Measurements from ENCODE around the gene TTBK2. TPM values are rescaled to one million over a fixed set of nuclear protein-coding genes. Genes with fewer than 3 reads are reported as not detected.
A peak's percentile ranks its signal among the peaks of the same experiment; 100 is the strongest.

TTBK2 gene
- polyA plus RNA-seq, 1 donor from 2014 or later, result 15.2 TPM

DNA sequence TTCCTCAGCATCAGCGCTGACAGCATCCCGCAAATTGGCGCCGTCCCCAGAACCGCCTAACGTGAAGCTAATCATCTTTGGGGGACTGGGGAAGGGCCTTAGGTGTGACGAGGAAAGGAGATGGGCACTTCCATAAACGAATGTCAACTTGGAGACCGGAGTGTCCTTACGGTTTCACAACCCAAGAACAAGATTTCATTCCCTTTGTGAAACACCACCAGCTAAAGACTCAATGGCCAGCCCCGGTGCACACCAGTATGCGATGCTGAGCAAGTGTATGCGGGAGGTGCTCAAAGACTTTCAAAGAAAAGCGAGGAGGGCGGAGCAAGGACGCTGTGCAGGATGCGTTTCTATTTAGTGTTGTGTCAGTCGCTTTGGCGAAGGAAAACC, 759 bp upstream of the TTBK2 start:
- Histone ChIP-seq H3K27me3 (ENCODE audit: insufficient read depth, low read depth, low read length) (no peaks in the 10 kb centered on the region), H3K9me3 (ENCODE audit: low read length) (no peaks in the 10 kb centered on the region), H3K9me2 (ENCODE audit: insufficient read depth, low read length) (no peaks in the 10 kb centered on the region), H2AFZ (ENCODE audit: low read depth, low read length) (peak overlapping the region; percentile 77), H3K4me2 (ENCODE audit: low read length) (peak overlapping the region; percentile 76), H3F3A (ENCODE audit: insufficient read depth, low read length, poor library complexity, severe bottlenecking) (no peaks in the 10 kb centered on the region), H3K27ac (ENCODE audit: low read length) (no peak overlapping the region), H3K36me3 (ENCODE audit: insufficient read depth, low read length) (no peaks in the 10 kb centered on the region), H3K4me3 (ENCODE audit: low read length) (peak overlapping the region; percentile 80), H3K9ac (ENCODE audit: low read length) (peak overlapping the region; percentile 37), H4K20me1 (ENCODE audit: insufficient read depth) (no peaks in the 10 kb centered on the region), H3K79me2 (replicated peaks; ENCODE audit: insufficient read depth, low read length) (peaks cover 26% of the 10 kb centered on the region)
- TF ChIP-seq EP300 (conservative IDR thresholded peaks at IDR 0.05; ENCODE audit: poor library complexity, severe bottlenecking), result no peak
- TF ChIP-seq, protein P1, sequence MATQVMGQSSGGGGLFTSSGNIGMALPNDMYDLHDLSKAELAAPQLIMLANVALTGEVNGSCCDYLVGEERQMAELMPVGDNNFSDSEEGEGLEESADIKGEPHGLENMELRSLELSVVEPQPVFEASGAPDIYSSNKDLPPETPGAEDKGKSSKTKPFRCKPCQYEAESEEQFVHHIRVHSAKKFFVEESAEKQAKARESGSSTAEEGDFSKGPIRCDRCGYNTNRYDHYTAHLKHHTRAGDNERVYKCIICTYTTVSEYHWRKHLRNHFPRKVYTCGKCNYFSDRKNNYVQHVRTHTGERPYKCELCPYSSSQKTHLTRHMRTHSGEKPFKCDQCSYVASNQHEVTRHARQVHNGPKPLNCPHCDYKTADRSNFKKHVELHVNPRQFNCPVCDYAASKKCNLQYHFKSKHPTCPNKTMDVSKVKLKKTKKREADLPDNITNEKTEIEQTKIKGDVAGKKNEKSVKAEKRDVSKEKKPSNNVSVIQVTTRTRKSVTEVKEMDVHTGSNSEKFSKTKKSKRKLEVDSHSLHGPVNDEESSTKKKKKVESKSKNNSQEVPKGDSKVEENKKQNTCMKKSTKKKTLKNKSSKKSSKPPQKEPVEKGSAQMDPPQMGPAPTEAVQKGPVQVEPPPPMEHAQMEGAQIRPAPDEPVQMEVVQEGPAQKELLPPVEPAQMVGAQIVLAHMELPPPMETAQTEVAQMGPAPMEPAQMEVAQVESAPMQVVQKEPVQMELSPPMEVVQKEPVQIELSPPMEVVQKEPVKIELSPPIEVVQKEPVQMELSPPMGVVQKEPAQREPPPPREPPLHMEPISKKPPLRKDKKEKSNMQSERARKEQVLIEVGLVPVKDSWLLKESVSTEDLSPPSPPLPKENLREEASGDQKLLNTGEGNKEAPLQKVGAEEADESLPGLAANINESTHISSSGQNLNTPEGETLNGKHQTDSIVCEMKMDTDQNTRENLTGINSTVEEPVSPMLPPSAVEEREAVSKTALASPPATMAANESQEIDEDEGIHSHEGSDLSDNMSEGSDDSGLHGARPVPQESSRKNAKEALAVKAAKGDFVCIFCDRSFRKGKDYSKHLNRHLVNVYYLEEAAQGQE (IDR thresholded peaks at IDR 0.05; ENCODE audit: borderline replicate concordance), result no peak
- TF ChIP-seq RAD21 (conservative IDR thresholded peaks at IDR 0.05), result no peak
- no peak for TF ChIP-seq POLR2AphosphoS5 (IDR thresholded peaks at IDR 0.05)
- TF ChIP-seq MXI1 (conservative IDR thresholded peaks at IDR 0.05; ENCODE audit: poor library complexity, severe bottlenecking), result no peak
- no peak for TF ChIP-seq EZH2 (IDR thresholded peaks at IDR 0.05; ENCODE audit: borderline replicate concordance, insufficient read depth, low read length, poor library complexity, severe bottlenecking)
- no peak for TF ChIP-seq TAF1 (IDR thresholded peaks at IDR 0.05; ENCODE audit: low read depth)
- TF ChIP-seq, protein P2, sequence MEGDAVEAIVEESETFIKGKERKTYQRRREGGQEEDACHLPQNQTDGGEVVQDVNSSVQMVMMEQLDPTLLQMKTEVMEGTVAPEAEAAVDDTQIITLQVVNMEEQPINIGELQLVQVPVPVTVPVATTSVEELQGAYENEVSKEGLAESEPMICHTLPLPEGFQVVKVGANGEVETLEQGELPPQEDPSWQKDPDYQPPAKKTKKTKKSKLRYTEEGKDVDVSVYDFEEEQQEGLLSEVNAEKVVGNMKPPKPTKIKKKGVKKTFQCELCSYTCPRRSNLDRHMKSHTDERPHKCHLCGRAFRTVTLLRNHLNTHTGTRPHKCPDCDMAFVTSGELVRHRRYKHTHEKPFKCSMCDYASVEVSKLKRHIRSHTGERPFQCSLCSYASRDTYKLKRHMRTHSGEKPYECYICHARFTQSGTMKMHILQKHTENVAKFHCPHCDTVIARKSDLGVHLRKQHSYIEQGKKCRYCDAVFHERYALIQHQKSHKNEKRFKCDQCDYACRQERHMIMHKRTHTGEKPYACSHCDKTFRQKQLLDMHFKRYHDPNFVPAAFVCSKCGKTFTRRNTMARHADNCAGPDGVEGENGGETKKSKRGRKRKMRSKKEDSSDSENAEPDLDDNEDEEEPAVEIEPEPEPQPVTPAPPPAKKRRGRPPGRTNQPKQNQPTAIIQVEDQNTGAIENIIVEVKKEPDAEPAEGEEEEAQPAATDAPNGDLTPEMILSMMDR (IDR thresholded peaks at IDR 0.05; ENCODE audit: poor library complexity, severe bottlenecking), result no peak
- no peak for TF ChIP-seq SMC3 (conservative IDR thresholded peaks at IDR 0.05; ENCODE audit: poor library complexity)

DNA sequence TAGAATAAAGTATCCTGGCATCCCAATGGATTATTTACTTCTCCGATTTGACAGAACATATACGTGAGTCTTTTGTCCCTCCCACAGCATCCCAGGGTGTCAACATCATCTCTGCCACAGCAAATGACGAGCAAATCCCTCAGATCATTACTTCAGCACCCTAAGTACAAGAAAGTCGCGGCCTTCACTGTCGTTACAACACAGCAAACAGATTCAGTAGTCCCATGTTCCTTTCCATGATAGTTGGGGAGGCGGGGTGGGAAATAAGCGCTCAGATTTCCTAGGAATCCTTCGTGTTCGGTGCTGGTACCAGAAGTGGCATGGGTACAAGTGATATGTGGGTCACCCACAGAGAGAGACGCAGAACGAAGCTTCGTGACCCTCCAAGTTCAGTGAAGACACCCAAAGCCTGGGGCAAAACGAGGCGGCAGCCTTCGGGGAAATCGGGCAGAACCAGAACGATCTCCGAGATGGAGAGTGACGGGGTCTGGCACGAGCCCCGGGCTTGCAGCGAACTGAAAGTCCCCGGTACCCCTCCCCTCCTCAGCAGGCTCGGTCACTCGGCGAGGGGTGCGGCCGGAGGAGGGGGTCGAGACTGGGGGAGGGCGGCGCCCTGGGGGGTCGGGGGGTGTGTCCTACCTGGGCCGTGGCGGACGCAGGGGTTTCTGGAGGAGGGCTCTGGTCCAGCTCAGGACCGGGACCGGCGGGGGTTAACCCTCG, 619 bp downstream of the TTBK2 start:
- peaks cover 35% of the 10 kb centered on the region for H3K79me2 ChIP-seq (replicated peaks; ENCODE audit: insufficient read depth, low read length)

More for the DNA sequence above, 619 bp downstream of the TTBK2 start:
- no peaks in the 10 kb centered on the region for H4K20me1 ChIP-seq (ENCODE audit: insufficient read depth)
- H3K36me3 ChIP-seq (ENCODE audit: insufficient read depth, low read length), result no peaks in the 10 kb centered on the region
- H3K9ac ChIP-seq (ENCODE audit: low read length), result peak overlapping the region; percentile 78
- peak overlapping the region; percentile 47 for H2AFZ ChIP-seq (ENCODE audit: low read depth, low read length)
- H3K9me2 ChIP-seq (ENCODE audit: insufficient read depth, low read length), result no peaks in the 10 kb centered on the region
- peak overlapping the region; percentile 79 for H3K27ac ChIP-seq (ENCODE audit: low read length)
- peak overlapping the region; percentile 71 for H3K4me2 ChIP-seq (ENCODE audit: low read length)
- H3K9me3 ChIP-seq (ENCODE audit: low read length), result no peaks in the 10 kb centered on the region
- H3K4me3 ChIP-seq (ENCODE audit: low read length), result peak overlapping the region; percentile 80
- TF ChIP-seq RAD21 (conservative IDR thresholded peaks at IDR 0.05) (no peak), TAF1 (IDR thresholded peaks at IDR 0.05; ENCODE audit: low read depth) (peak; percentile 21), POLR2AphosphoS5 (IDR thresholded peaks at IDR 0.05) (no peak), EP300 (conservative IDR thresholded peaks at IDR 0.05; ENCODE audit: poor library complexity, severe bottlenecking) (no peak), MXI1 (conservative IDR thresholded peaks at IDR 0.05; ENCODE audit: poor library complexity, severe bottlenecking) (peak; percentile 35), SMC3 (conservative IDR thresholded peaks at IDR 0.05; ENCODE audit: poor library complexity) (no peak), EZH2 (IDR thresholded peaks at IDR 0.05; ENCODE audit: borderline replicate concordance, insufficient read depth, low read length, poor library complexity, severe bottlenecking) (no peak)
- TF ChIP-seq, protein P2 (IDR thresholded peaks at IDR 0.05; ENCODE audit: poor library complexity, severe bottlenecking), result no peak
- TF ChIP-seq, protein P1 (IDR thresholded peaks at IDR 0.05; ENCODE audit: borderline replicate concordance), result peak; percentile 49
- H3F3A ChIP-seq (ENCODE audit: insufficient read depth, low read length, poor library complexity, severe bottlenecking), result no peaks in the 10 kb centered on the region
- H3K27me3 ChIP-seq (ENCODE audit: insufficient read depth, low read depth, low read length), result no peaks in the 10 kb centered on the region
